H9 (cell line): ENCODE measurements around the gene MGLL. TPM values are rescaled to one million over a fixed set of nuclear protein-coding genes. Genes with fewer than 3 reads are reported as not detected.
A peak's percentile ranks its signal among the peaks of the same experiment; 100 is the strongest.

Experiments used
- DNase-seq: peaks from one replicate; pipeline ENCODE4 v3.0.0-alpha.2; 2017
- H2AFZ ChIP-seq: one replicate; pipeline ENCODE4 v1.6.1; 2013; ENCODE audit warnings: mild to moderate bottlenecking, low read length, control low read depth, moderate library complexity
- H2AK5ac ChIP-seq: 2 replicates; pipeline ENCODE4 v1.6.1; 2013; ENCODE audit warnings: low read length, control low read depth, mixed read lengths; ENCODE audit not compliant: insufficient read length
- H2BK120ac ChIP-seq: one replicate; pipeline ENCODE4 v1.6.1; 2013; ENCODE audit warnings: low read depth, mild to moderate bottlenecking, low read length, control low read depth, inconsistent platforms; ENCODE audit not compliant: poor library complexity, severe bottlenecking
- H2BK12ac ChIP-seq: 2 replicates; pipeline ENCODE4 v1.6.1; 2013; ENCODE audit warnings: low read length, control low read depth, mixed read lengths, low read depth; ENCODE audit not compliant: insufficient read length
- H2BK15ac ChIP-seq: 2 replicates; pipeline ENCODE4 v1.6.1; 2013; ENCODE audit warnings: low read depth, low read length, control low read depth
- H2BK20ac ChIP-seq: one replicate; pipeline ENCODE4 v1.6.1; 2013; ENCODE audit warnings: low read depth, mild to moderate bottlenecking, low read length, control low read depth, inconsistent platforms; ENCODE audit not compliant: poor library complexity, severe bottlenecking
- H2BK5ac ChIP-seq: 2 replicates; pipeline ENCODE4 v1.6.1; 2013; ENCODE audit warnings: low read length, control low read depth, mixed read lengths; ENCODE audit not compliant: insufficient read length
- H3K14ac ChIP-seq: 2 replicates; pipeline ENCODE4 v1.6.1; 2013; ENCODE audit warnings: low read length, control low read depth; ENCODE audit not compliant: insufficient read depth
- H3K18ac ChIP-seq: 2 replicates; pipeline ENCODE4 v1.6.1; 2013; ENCODE audit warnings: low read depth, mild to moderate bottlenecking, mixed read lengths, low read length, control low read depth; ENCODE audit not compliant: insufficient read length
- H3K23ac ChIP-seq: 2 replicates; pipeline ENCODE4 v1.6.1; 2013; ENCODE audit warnings: low read length, control low read depth, mixed read lengths, low read depth; ENCODE audit not compliant: insufficient read length
- H3K23me2 ChIP-seq: 2 replicates; pipeline ENCODE4 v1.6.1; 2013; ENCODE audit warnings: low read depth, mild to moderate bottlenecking, mixed read lengths, low read length, control low read depth; ENCODE audit not compliant: insufficient read length, poor library complexity, severe bottlenecking
- H3K27ac ChIP-seq: 2 replicates; pipeline ENCODE4 v1.5.1; 2013; ENCODE audit warnings: low read length, control low read depth, mixed read lengths, low read depth; ENCODE audit not compliant: insufficient read length
- H3K27me3 ChIP-seq: 2 replicates; pipeline ENCODE4 v1.6.1; 2013; ENCODE audit warnings: low read length, control low read depth, inconsistent platforms; ENCODE audit not compliant: insufficient read depth
- H3K4ac ChIP-seq: 2 replicates; pipeline ENCODE4 v1.6.1; 2013; ENCODE audit warnings: low read depth, mild to moderate bottlenecking, control low read depth, inconsistent platforms, low read length, moderate library complexity
- H3K4me1 ChIP-seq: 2 replicates; pipeline ENCODE4 v1.6.1; 2013; ENCODE audit warnings: low read length, control low read depth, inconsistent platforms; ENCODE audit not compliant: insufficient read depth
- H3K4me2 ChIP-seq: 2 replicates; pipeline ENCODE4 v1.6.1; 2013; ENCODE audit warnings: low read length, control low read depth, mixed read lengths; ENCODE audit not compliant: insufficient read length, insufficient read depth
- H3K56ac ChIP-seq: 2 replicates; pipeline ENCODE4 v1.6.1; 2013; ENCODE audit warnings: low read depth, mild to moderate bottlenecking, mixed read lengths, low read length, control low read depth; ENCODE audit not compliant: insufficient read length
- H3K79me1 ChIP-seq: 2 replicates; pipeline ENCODE4 v1.6.1; 2013; ENCODE audit warnings: low read depth, mild to moderate bottlenecking, moderate library complexity, low read length, control low read depth, inconsistent platforms; ENCODE audit not compliant: insufficient read depth, poor library complexity, severe bottlenecking
- H3K79me2 ChIP-seq: 2 replicates; pipeline ENCODE4 v1.6.1; 2013; ENCODE audit warnings: low read length, control low read depth, inconsistent platforms; ENCODE audit not compliant: insufficient read depth
- H3K9ac ChIP-seq: 2 replicates; pipeline ENCODE4 v1.6.1; 2013; ENCODE audit warnings: low read length, control low read depth, mixed read lengths; ENCODE audit not compliant: insufficient read length; ENCODE audit errors: extremely low read depth
- H3K9me3 ChIP-seq: one replicate; pipeline ENCODE4 v1.6.1; 2013; ENCODE audit warnings: low read depth, low read length, inconsistent platforms; ENCODE audit not compliant: control insufficient read depth
- H3T11ph ChIP-seq: one replicate; pipeline ENCODE4 v1.6.1; 2013; ENCODE audit warnings: mild to moderate bottlenecking, low read length, control low read depth, inconsistent platforms
- H4K20me1 ChIP-seq: one replicate; pipeline ENCODE4 v1.6.1; 2013; ENCODE audit not compliant: control insufficient read depth, insufficient read length, insufficient read depth
- H4K5ac ChIP-seq: 2 replicates; pipeline ENCODE4 v1.6.1; 2013; ENCODE audit warnings: low read depth, mild to moderate bottlenecking, mixed read lengths, low read length, control low read depth; ENCODE audit not compliant: insufficient read length
- H4K8ac ChIP-seq: replicated peaks from 2 replicates; pipeline ENCODE4 v1.6.1; 2013; ENCODE audit warnings: low read length, control low read depth, mixed read lengths, low read depth; ENCODE audit not compliant: insufficient read length
- H4K91ac ChIP-seq: 2 replicates; pipeline ENCODE4 v1.6.1; 2013; ENCODE audit warnings: low read depth, mild to moderate bottlenecking, moderate library complexity, mixed read lengths, low read length, control low read depth; ENCODE audit not compliant: insufficient read length
- H3K27ac Mint-ChIP-seq, 3 experiments: 2 replicates in 2 of 3; 3 replicates in 1 of 3; pipeline ENCODE4 v1.8.0; 2020 to 2021; ENCODE audit warnings: mixed read lengths in 3 of 3, mild to moderate bottlenecking in 1 of 3, moderate library complexity in 1 of 3
- H3K27me3 Mint-ChIP-seq: 2 replicates; pipeline ENCODE4 v1.8.0; 2021; ENCODE audit warnings: low read depth, mild to moderate bottlenecking, moderate library complexity, mixed read lengths
- H3K36me3 Mint-ChIP-seq, 3 experiments: 2 replicates in 2 of 3; 3 replicates in 1 of 3; pipeline ENCODE4 v1.8.0; 2020 to 2021; ENCODE audit warnings: low read depth in 3 of 3, mixed read lengths in 3 of 3; ENCODE audit not compliant: insufficient read depth in 1 of 3
- H3K4me1 Mint-ChIP-seq, 2 experiments: 2 replicates each; pipeline ENCODE4 v1.8.0; 2020; ENCODE audit warnings: mixed read lengths in 2 of 2
- H3K4me3 Mint-ChIP-seq, 2 experiments: 2 replicates in 1 of 2; 3 replicates in 1 of 2; pipeline ENCODE4 v1.8.0; 2020 to 2021; ENCODE audit warnings: mild to moderate bottlenecking in 2 of 2, mixed read lengths in 2 of 2, moderate library complexity in 1 of 2
- H3K9me3 Mint-ChIP-seq, 2 experiments: 2 replicates in 1 of 2; 3 replicates in 1 of 2; pipeline ENCODE4 v1.8.0; 2020; ENCODE audit warnings: mild to moderate bottlenecking in 2 of 2, mixed read lengths in 2 of 2, moderate library complexity in 1 of 2
- WGBS: extraction: QIAGEN DNeasy Blood & Tissue Kit; methylation state at CpG from one replicate; pipeline ENCODE4 v1.1.7; 2013; ENCODE audit warnings: missing lambda C conversion rate, low lambda C conversion rate, mixed read lengths; ENCODE audit not compliant: insufficient read length; ENCODE audit errors: extremely low coverage; 5-methylcytosine and 5-hydroxymethylcytosine counted together
- long read RNA-seq: library from polyadenylated mRNA; unstranded; transcript quantifications from one replicate; pipeline ENCODE4 v2.0.0, GENCODE V29; 2020
- total RNA-seq: library from RNA; stranded (reverse); gene quantifications from 2 replicates; pipeline ENCODE4 v1.2.1, GENCODE V29; 2021
- TF ChIP-seq, protein P1 (sequence below): fragments of 200-600 bp; sonication (generic); conservative IDR thresholded peaks from 3 replicates; pipeline ENCODE4 v1.8.0; 2021; ENCODE audit warnings: antibody characterized with exemption, mild to moderate bottlenecking

Gene MGLL
- 0.11 and 0.22 TPM in 2 replicates for total RNA-seq
- long read RNA-seq, partial matches to known transcripts, result 0 of 1 reads
- long read RNA-seq, other reads (novel, unspliced or antisense), result 1 of 1 reads

GRCh38 chr3:127822041-127822681 lies at the start of gene MGLL:
TSS of gene MGLL (minus strand) at chr3:127822515. CDS start at chr3:127822318, 197 bp downstream.
- Histone ChIP-seq H3K4me1 (no peaks in the 10 kb centered on the region), H3K18ac (no peak within 1 kb of the TSS), H3K27ac (no peak within 1 kb of the TSS), H3K79me2 (no peaks in the 10 kb centered on the region), H3K14ac (0 out of 2 replicates have a peak within 1 kb of the TSS, but pooled peaks have one; percentile 63), H3K4ac (no peak within 1 kb of the TSS), H2BK20ac (no peak within 1 kb of the TSS), H3K23me2 (peaks cover 6% of the 10 kb centered on the region), H2BK12ac (no peak within 1 kb of the TSS), H4K8ac (no peak within 1 kb of the TSS), H2BK5ac (no peak within 1 kb of the TSS), H2AFZ (no peak within 1 kb of the TSS), H3T11ph (no peak within 1 kb of the TSS), H3K79me1 (no peaks in the 10 kb centered on the region), H3K23ac (no peak within 1 kb of the TSS), H3K9me3 (no peaks in the 10 kb centered on the region), H3K56ac (no peak within 1 kb of the TSS), H2AK5ac (no peak within 1 kb of the TSS), H4K20me1 (no peaks in the 10 kb centered on the region), H2BK15ac (no peak within 1 kb of the TSS), H4K91ac (no peak within 1 kb of the TSS), H2BK120ac (no peak within 1 kb of the TSS), H3K27me3 (peaks cover 10% of the 10 kb centered on the region), H3K9ac (no peak within 1 kb of the TSS), H4K5ac (no peak within 1 kb of the TSS), H3K4me2 (peak within 1 kb of the TSS; percentile 82)
- TF ChIP-seq, protein P1, sequence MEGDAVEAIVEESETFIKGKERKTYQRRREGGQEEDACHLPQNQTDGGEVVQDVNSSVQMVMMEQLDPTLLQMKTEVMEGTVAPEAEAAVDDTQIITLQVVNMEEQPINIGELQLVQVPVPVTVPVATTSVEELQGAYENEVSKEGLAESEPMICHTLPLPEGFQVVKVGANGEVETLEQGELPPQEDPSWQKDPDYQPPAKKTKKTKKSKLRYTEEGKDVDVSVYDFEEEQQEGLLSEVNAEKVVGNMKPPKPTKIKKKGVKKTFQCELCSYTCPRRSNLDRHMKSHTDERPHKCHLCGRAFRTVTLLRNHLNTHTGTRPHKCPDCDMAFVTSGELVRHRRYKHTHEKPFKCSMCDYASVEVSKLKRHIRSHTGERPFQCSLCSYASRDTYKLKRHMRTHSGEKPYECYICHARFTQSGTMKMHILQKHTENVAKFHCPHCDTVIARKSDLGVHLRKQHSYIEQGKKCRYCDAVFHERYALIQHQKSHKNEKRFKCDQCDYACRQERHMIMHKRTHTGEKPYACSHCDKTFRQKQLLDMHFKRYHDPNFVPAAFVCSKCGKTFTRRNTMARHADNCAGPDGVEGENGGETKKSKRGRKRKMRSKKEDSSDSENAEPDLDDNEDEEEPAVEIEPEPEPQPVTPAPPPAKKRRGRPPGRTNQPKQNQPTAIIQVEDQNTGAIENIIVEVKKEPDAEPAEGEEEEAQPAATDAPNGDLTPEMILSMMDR, result no peak
- Mint-ChIP-seq H3K36me3 (no peaks in the 10 kb centered on the region; a peak in 1 of 7 replicates), H3K27ac (no peak within 1 kb of the TSS), H3K9me3 (peaks cover 0 to 4% of the 10 kb centered on the region in 2 experiments; a peak in 1 of 5 replicates), H3K4me3 (peak within 1 kb of the TSS; percentile 80 to 89), H3K4me1 (peaks cover 23 to 24% of the 10 kb centered on the region in 2 experiments), H3K27me3 (peaks cover 55% of the 10 kb centered on the region)
- no peak for DNase-seq
- no CpG with 5 or more reads among the region's 23 CpGs for WGBS
